ENCODE measurements around the gene DAB1.

Gene DAB1

GRCh38 chr1:57319165-57319564 is 104.7 kb downstream of the DAB1 start:
- no peak for DNase-seq (ENCODE audit: low spot score)
- Histone ChIP-seq H2BK15ac (ENCODE audit: low read length) (no peak overlapping the region), H2BK5ac (ENCODE audit: low read length) (no peak overlapping the region), H3K4me1 (ENCODE audit: control insufficient read depth in 2 of 2, insufficient read depth in 1 of 2, low read depth in 1 of 2, low read length in 2 of 2) (peaks cover 3 to 6% of the 10 kb centered on the region in 2 donors), H3K23ac (ENCODE audit: low read depth, low read length, poor library complexity) (no peak overlapping the region), H4K91ac (ENCODE audit: low read depth, low read length, poor library complexity) (no peak overlapping the region), H2AK5ac (ENCODE audit: low read depth, low read length) (no peak overlapping the region), H2BK120ac (ENCODE audit: low read depth, low read length) (no peak overlapping the region), H3K9me3 (replicated peaks in 1 of 2; ENCODE audit: control insufficient read depth in 2 of 2, insufficient read depth in 1 of 2, low read depth in 1 of 2, low read length in 2 of 2) (no peaks in the 10 kb centered on the region), H3K27ac (replicated peaks; ENCODE audit: low read length) (no peak overlapping the region), H3K36me3 (replicated peaks in 1 of 2; ENCODE audit: control insufficient read depth in 2 of 2, insufficient read depth in 2 of 2, low read length in 2 of 2) (no peaks in the 10 kb centered on the region), H4K8ac (ENCODE audit: low read depth, low read length) (no peak overlapping the region), H2BK12ac (ENCODE audit: low read length) (no peak overlapping the region), H3K4ac (ENCODE audit: low read length) (no peak overlapping the region), H3K18ac (ENCODE audit: low read length) (no peak overlapping the region), H3K4me2 (ENCODE audit: insufficient read depth, low read length, poor library complexity, severe bottlenecking) (no peak overlapping the region), H3K79me1 (ENCODE audit: low read depth, low read length) (no peaks in the 10 kb centered on the region), H3K27me3 (ENCODE audit: control insufficient read depth in 3 of 3, insufficient read depth in 3 of 3, low read depth in 1 of 3, low read length in 3 of 3) (no peaks in the 10 kb centered on the region), H3K4me3 (ENCODE audit: low read length in 2 of 2) (no peak overlapping the region), H3K14ac (ENCODE audit: low read length) (no peak overlapping the region), H3K9ac (ENCODE audit: low read depth, low read length, poor library complexity) (no peak overlapping the region), H2AFZ (ENCODE audit: low read length) (no peak overlapping the region)
- WGBS, 2 donors (ENCODE audit: extremely low coverage in 2 of 2, insufficient read length in 2 of 2, insufficient replicate concordance in 1 of 2) = no CpG with 5 or more reads among the region's 4 CpGs

- H2BK12ac ChIP-seq (ENCODE audit: low read length) = no peak overlapping the region
- H2AFZ ChIP-seq (ENCODE audit: low read length) = no peak overlapping the region
- H3K18ac ChIP-seq (ENCODE audit: low read length) = peak overlapping the region; percentile 22
- H3K9ac ChIP-seq (ENCODE audit: low read depth, low read length, poor library complexity) = no peak overlapping the region
- no peak overlapping the region for H2BK120ac ChIP-seq (ENCODE audit: low read depth, low read length)
- no CpG with 5 or more reads among the region's 4 CpGs for WGBS, 2 donors (ENCODE audit: extremely low coverage in 2 of 2, insufficient read length in 2 of 2, insufficient replicate concordance in 1 of 2)
- no peak overlapping the region for H3K27ac ChIP-seq (replicated peaks; ENCODE audit: low read length)
- H3K4me3 ChIP-seq (ENCODE audit: low read length in 2 of 2) = no peak overlapping the region
- H3K4ac ChIP-seq (ENCODE audit: low read length) = no peak overlapping the region
- no peaks in the 10 kb centered on the region for H3K79me1 ChIP-seq (ENCODE audit: low read depth, low read length)
- no peak overlapping the region for H2BK15ac ChIP-seq (ENCODE audit: low read length)
- no peaks in the 10 kb centered on the region for H3K27me3 ChIP-seq (ENCODE audit: control insufficient read depth in 3 of 3, insufficient read depth in 3 of 3, low read depth in 1 of 3, low read length in 3 of 3)
- H3K4me1 ChIP-seq (ENCODE audit: control insufficient read depth in 2 of 2, insufficient read depth in 1 of 2, low read depth in 1 of 2, low read length in 2 of 2) = peaks cover 3 to 4% of the 10 kb centered on the region in 2 donors
- H2AK5ac ChIP-seq (ENCODE audit: low read depth, low read length) = no peak overlapping the region
- H3K4me2 ChIP-seq (ENCODE audit: insufficient read depth, low read length, poor library complexity, severe bottlenecking) = no peak overlapping the region
- no peaks in the 10 kb centered on the region for H3K36me3 ChIP-seq (replicated peaks in 1 of 2; ENCODE audit: control insufficient read depth in 2 of 2, insufficient read depth in 2 of 2, low read length in 2 of 2)
- H2BK5ac ChIP-seq (ENCODE audit: low read length) = no peak overlapping the region
- H3K23ac ChIP-seq (ENCODE audit: low read depth, low read length, poor library complexity) = no peak overlapping the region
- no peak overlapping the region for H3K14ac ChIP-seq (ENCODE audit: low read length)
- no peak overlapping the region for H4K8ac ChIP-seq (ENCODE audit: low read depth, low read length)
- H4K91ac ChIP-seq (ENCODE audit: low read depth, low read length, poor library complexity) = no peak overlapping the region
- no peaks in the 10 kb centered on the region for H3K9me3 ChIP-seq (replicated peaks in 1 of 2; ENCODE audit: control insufficient read depth in 2 of 2, insufficient read depth in 1 of 2, low read depth in 1 of 2, low read length in 2 of 2)
- DNase-seq (ENCODE audit: low spot score) = no peak
Observed at GRCh38 chr1:57316861-57317260, 107.0 kb downstream of the DAB1 start.

DNA sequence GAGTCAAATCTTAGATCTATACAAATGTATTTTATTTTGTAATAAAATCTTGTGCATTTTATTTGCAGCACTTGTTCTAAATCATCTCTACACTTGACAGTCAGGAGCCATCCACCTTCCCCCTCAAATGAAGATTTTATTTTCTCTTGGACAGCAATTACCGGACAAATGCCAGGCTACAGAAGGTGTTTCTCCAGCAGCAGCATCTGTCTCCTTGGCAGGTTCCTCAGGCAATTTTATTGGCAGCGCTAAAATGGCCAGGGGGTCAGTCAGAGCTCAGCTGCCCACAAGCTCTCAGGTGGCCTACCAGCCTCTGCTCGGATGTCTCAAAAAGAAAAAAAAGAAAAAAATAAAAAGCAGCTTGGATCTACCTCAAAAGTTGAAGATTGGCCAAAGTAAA is 107.6 kb downstream of the DAB1 start:
- DNase-seq (ENCODE audit: low spot score) = no peak
- H3K9me3 ChIP-seq (replicated peaks in 1 of 2; ENCODE audit: control insufficient read depth in 2 of 2, insufficient read depth in 1 of 2, low read depth in 1 of 2, low read length in 2 of 2) = no peaks in the 10 kb centered on the region
- peaks cover 3 to 4% of the 10 kb centered on the region in 2 donors for H3K4me1 ChIP-seq (ENCODE audit: control insufficient read depth in 2 of 2, insufficient read depth in 1 of 2, low read depth in 1 of 2, low read length in 2 of 2)
- no peak overlapping the region for H3K23ac ChIP-seq (ENCODE audit: low read depth, low read length, poor library complexity)
- H2BK15ac ChIP-seq (ENCODE audit: low read length) = no peak overlapping the region
- no peak overlapping the region for H3K9ac ChIP-seq (ENCODE audit: low read depth, low read length, poor library complexity)
- no peak overlapping the region for H4K91ac ChIP-seq (ENCODE audit: low read depth, low read length, poor library complexity)
- no CpG with 5 or more reads among the region's 3 CpGs for WGBS, 2 donors (ENCODE audit: extremely low coverage in 2 of 2, insufficient read length in 2 of 2, insufficient replicate concordance in 1 of 2)
- no peak overlapping the region for H3K4me2 ChIP-seq (ENCODE audit: insufficient read depth, low read length, poor library complexity, severe bottlenecking)
- H2AK5ac ChIP-seq (ENCODE audit: low read depth, low read length) = no peak overlapping the region
- H4K8ac ChIP-seq (ENCODE audit: low read depth, low read length) = no peak overlapping the region
- H2AFZ ChIP-seq (ENCODE audit: low read length) = no peak overlapping the region
- H3K18ac ChIP-seq (ENCODE audit: low read length) = no peak overlapping the region
- no peak overlapping the region for H3K14ac ChIP-seq (ENCODE audit: low read length)
- H3K4me3 ChIP-seq (ENCODE audit: low read length in 2 of 2) = no peak overlapping the region
- H2BK120ac ChIP-seq (ENCODE audit: low read depth, low read length) = no peak overlapping the region
- H2BK12ac ChIP-seq (ENCODE audit: low read length) = no peak overlapping the region
- no peak overlapping the region for H3K4ac ChIP-seq (ENCODE audit: low read length)
- no peak overlapping the region for H3K27ac ChIP-seq (replicated peaks; ENCODE audit: low read length)
- H3K36me3 ChIP-seq (replicated peaks in 1 of 2; ENCODE audit: control insufficient read depth in 2 of 2, insufficient read depth in 2 of 2, low read length in 2 of 2) = no peaks in the 10 kb centered on the region
- no peaks in the 10 kb centered on the region for H3K79me1 ChIP-seq (ENCODE audit: low read depth, low read length)
- H2BK5ac ChIP-seq (ENCODE audit: low read length) = no peak overlapping the region
- H3K27me3 ChIP-seq (ENCODE audit: control insufficient read depth in 3 of 3, insufficient read depth in 3 of 3, low read depth in 1 of 3, low read length in 3 of 3) = no peaks in the 10 kb centered on the region

- H3K27me3 ChIP-seq (ENCODE audit: control insufficient read depth in 3 of 3, insufficient read depth in 3 of 3, low read depth in 1 of 3, low read length in 3 of 3) = no peaks in the 10 kb centered on the region
Observed at GRCh38 chr1:57312869-57313268, 111.0 kb downstream of the DAB1 start.

More at GRCh38 chr1:57312869-57313268, 111.0 kb downstream of the DAB1 start:
- no peak overlapping the region for H3K18ac ChIP-seq (ENCODE audit: low read length)
- no peak overlapping the region for H2AK5ac ChIP-seq (ENCODE audit: low read depth, low read length)
- H3K36me3 ChIP-seq (replicated peaks in 1 of 2; ENCODE audit: control insufficient read depth in 2 of 2, insufficient read depth in 2 of 2, low read length in 2 of 2) = no peaks in the 10 kb centered on the region
- no peak overlapping the region for H3K9ac ChIP-seq (ENCODE audit: low read depth, low read length, poor library complexity)
- H3K79me1 ChIP-seq (ENCODE audit: low read depth, low read length) = no peaks in the 10 kb centered on the region
- H2BK120ac ChIP-seq (ENCODE audit: low read depth, low read length) = no peak overlapping the region
- H4K91ac ChIP-seq (ENCODE audit: low read depth, low read length, poor library complexity) = no peak overlapping the region
- H3K4me1 ChIP-seq (ENCODE audit: control insufficient read depth in 2 of 2, insufficient read depth in 1 of 2, low read depth in 1 of 2, low read length in 2 of 2) = no peaks in the 10 kb centered on the region
- H3K4me2 ChIP-seq (ENCODE audit: insufficient read depth, low read length, poor library complexity, severe bottlenecking) = no peak overlapping the region
- H3K27ac ChIP-seq (replicated peaks; ENCODE audit: low read length) = no peak overlapping the region
- H2BK15ac ChIP-seq (ENCODE audit: low read length) = no peak overlapping the region
- no peak overlapping the region for H3K14ac ChIP-seq (ENCODE audit: low read length)
- H3K4me3 ChIP-seq (ENCODE audit: low read length in 2 of 2) = no peak overlapping the region
- H3K9me3 ChIP-seq (replicated peaks in 1 of 2; ENCODE audit: control insufficient read depth in 2 of 2, insufficient read depth in 1 of 2, low read depth in 1 of 2, low read length in 2 of 2) = no peaks in the 10 kb centered on the region
- no peak overlapping the region for H2BK5ac ChIP-seq (ENCODE audit: low read length)
- DNase-seq (ENCODE audit: low spot score) = no peak
- WGBS, 2 donors (ENCODE audit: extremely low coverage in 2 of 2, insufficient read length in 2 of 2, insufficient replicate concordance in 1 of 2) = no CpG with 5 or more reads among the region's 7 CpGs
- no peak overlapping the region for H3K23ac ChIP-seq (ENCODE audit: low read depth, low read length, poor library complexity)
- H4K8ac ChIP-seq (ENCODE audit: low read depth, low read length) = no peak overlapping the region
- H3K4ac ChIP-seq (ENCODE audit: low read length) = no peak overlapping the region
- H2AFZ ChIP-seq (ENCODE audit: low read length) = no peak overlapping the region
- no peak overlapping the region for H2BK12ac ChIP-seq (ENCODE audit: low read length)

Data from neuronal stem cell (in vitro differentiated cells).